Loucy (cell line): ENCODE data around the gene LRFN4.
A peak's percentile ranks its signal among the peaks of the same experiment; 100 is the strongest.

ENCODE experiments used
- H2AFZ ChIP-seq: fragments of 200-600 bp; sonication (generic); 2 replicates; pipeline ENCODE4 v1.6.0; 2016; ENCODE audit warnings: antibody characterized with exemption, mild to moderate bottlenecking, low read length, moderate library complexity
- H3F3A ChIP-seq: fragments of 200-600 bp; 2 replicates; pipeline ENCODE4 v1.6.0; 2016; ENCODE audit warnings: antibody characterized with exemption, low read depth, mild to moderate bottlenecking
- H3K27me3 ChIP-seq: fragments of 200-600 bp; sonication (generic); 2 replicates; pipeline ENCODE4 v1.6.1; 2014; ENCODE audit warnings: low read length, mild to moderate bottlenecking; ENCODE audit not compliant: insufficient read depth, poor library complexity, severe bottlenecking
- H3K36me3 ChIP-seq: fragments of 200-600 bp; sonication (generic); 2 replicates; pipeline ENCODE4 v1.6.1; 2016; ENCODE audit warnings: low read length; ENCODE audit not compliant: insufficient read depth
- H3K4me1 ChIP-seq: fragments of 200-600 bp; sonication (generic); 2 replicates; pipeline ENCODE4 v1.5.1; 2014; ENCODE audit warnings: low read length, mild to moderate bottlenecking; ENCODE audit not compliant: insufficient read depth, poor library complexity, severe bottlenecking
- H3K4me2 ChIP-seq: fragments of 200-600 bp; sonication (generic); 2 replicates; pipeline ENCODE4 v1.6.0; 2014; ENCODE audit warnings: antibody characterized with exemption, low read length, low read depth, mild to moderate bottlenecking; ENCODE audit not compliant: poor library complexity, severe bottlenecking
- H3K4me3 ChIP-seq: fragments of 200-600 bp; sonication (generic); 2 replicates; pipeline ENCODE4 v1.5.1; 2014; ENCODE audit warnings: low read length, mild to moderate bottlenecking, mixed read lengths; ENCODE audit not compliant: poor library complexity, severe bottlenecking
- H3K79me2 ChIP-seq: fragments of 200-600 bp; sonication (generic); 2 replicates; pipeline ENCODE4 v1.6.1; 2014; ENCODE audit warnings: low read length; ENCODE audit not compliant: insufficient read depth
- H3K9ac ChIP-seq: fragments of 200-600 bp; sonication (generic); 2 replicates; pipeline ENCODE4 v1.6.0; 2014; ENCODE audit warnings: mild to moderate bottlenecking, low read depth, low read length, moderate library complexity; ENCODE audit not compliant: poor library complexity, severe bottlenecking
- H3K9me2 ChIP-seq: fragments of 200-600 bp; sonication (generic); replicated peaks from 2 replicates; pipeline ENCODE4 v1.6.1; 2016; ENCODE audit warnings: low read depth, low read length, mixed read lengths
- H3K9me3 ChIP-seq: fragments of 200-600 bp; sonication (generic); 2 replicates; pipeline ENCODE4 v1.6.1; 2014; ENCODE audit warnings: mild to moderate bottlenecking, antibody characterized with exemption, low read length, low read depth; ENCODE audit not compliant: insufficient read depth
- H4K20me1 ChIP-seq: fragments of 200-600 bp; sonication (generic); 2 replicates; pipeline ENCODE4 v1.6.0; 2014; ENCODE audit warnings: antibody characterized with exemption, low read length, mild to moderate bottlenecking; ENCODE audit not compliant: insufficient read depth, poor library complexity, severe bottlenecking
- CTCF ChIP-seq: fragments of 200-600 bp; sonication (generic); conservative IDR thresholded peaks from 2 replicates; pipeline ENCODE4 v1.5.1; 2014; ENCODE audit warnings: mild to moderate bottlenecking, antibody characterized with exemption, low read length
- EZH2phosphoT487 ChIP-seq: fragments of 200-600 bp; IDR thresholded peaks from 2 replicates; pipeline ENCODE4 v1.6.1; 2018; ENCODE audit warnings: antibody characterized with exemption, mild to moderate bottlenecking, moderate library complexity, borderline replicate concordance

The LRFN4 gene

GRCh38 chr11:66868082-66868725 is 11.3 kb downstream of the LRFN4 start:
- Histone ChIP-seq H3K4me2 (no peak overlapping the region), H2AFZ (no peak overlapping the region), H3K9me3 (no peaks in the 10 kb centered on the region), H3K27me3 (no peaks in the 10 kb centered on the region), H3K4me1 (no peaks in the 10 kb centered on the region), H3F3A (no peaks in the 10 kb centered on the region), H3K4me3 (no peak overlapping the region), H3K36me3 (no peaks in the 10 kb centered on the region), H3K9me2 (no peaks in the 10 kb centered on the region), H3K79me2 (no peaks in the 10 kb centered on the region), H4K20me1 (no peaks in the 10 kb centered on the region), H3K9ac (no peak overlapping the region)
- no peak for TF ChIP-seq CTCF
- no peak for TF ChIP-seq EZH2phosphoT487

DNA sequence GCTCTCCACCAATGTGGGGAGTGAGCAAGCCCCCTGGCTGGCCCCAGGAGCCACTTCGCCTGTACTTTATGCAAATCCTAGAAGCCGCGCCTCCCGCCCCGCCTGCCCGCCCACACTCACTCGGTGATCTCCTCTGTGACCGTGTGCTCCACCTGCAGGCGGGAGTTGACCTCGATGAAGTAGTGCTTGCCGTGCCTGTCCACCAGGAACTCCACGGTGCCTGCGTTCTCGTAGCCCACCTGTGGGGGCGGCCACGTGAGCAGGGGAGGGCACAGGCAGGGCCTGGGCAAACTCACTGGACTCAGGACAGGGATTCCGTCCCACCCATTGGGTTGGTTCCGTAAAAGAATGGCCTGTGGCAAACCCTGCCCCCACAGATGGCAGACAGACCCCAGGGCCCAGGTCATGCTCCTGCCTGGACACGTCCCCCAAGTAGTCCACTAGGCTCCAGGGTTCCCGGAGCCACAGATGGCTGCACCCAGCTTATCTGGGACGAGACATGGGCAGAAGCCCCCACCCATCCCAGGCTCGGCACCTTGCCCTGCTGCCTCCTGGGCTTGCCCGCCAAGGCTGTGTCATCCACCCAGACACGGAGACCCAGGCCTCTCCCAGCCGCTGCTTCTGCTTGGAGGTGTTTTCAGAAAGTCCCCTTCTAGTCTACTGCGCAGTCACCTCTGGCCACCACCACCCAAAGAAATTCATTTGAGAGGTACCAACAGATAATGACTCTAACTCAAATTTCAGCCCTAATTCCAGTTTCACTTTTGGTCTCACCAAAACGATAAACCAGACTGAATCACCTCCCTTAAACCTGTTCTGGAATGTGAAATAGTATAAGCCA is 12.1 kb downstream of the LRFN4 start:
- no peaks in the 10 kb centered on the region for H3K4me1 ChIP-seq
- no peak overlapping the region for H2AFZ ChIP-seq
- no peak overlapping the region for H3K4me2 ChIP-seq

GRCh38 chr11:66869567-66869870 is 12.7 kb downstream of the LRFN4 start:
- Histone ChIP-seq H3K79me2 (no peaks in the 10 kb centered on the region), H3K4me3 (no peak overlapping the region), H3K4me1 (no peaks in the 10 kb centered on the region), H3K9ac (no peak overlapping the region), H3K4me2 (no peak overlapping the region), H3K9me2 (no peaks in the 10 kb centered on the region), H3K9me3 (no peaks in the 10 kb centered on the region), H3F3A (no peaks in the 10 kb centered on the region), H3K27me3 (no peaks in the 10 kb centered on the region), H4K20me1 (no peaks in the 10 kb centered on the region), H3K36me3 (no peaks in the 10 kb centered on the region), H2AFZ (no peak overlapping the region)
- TF ChIP-seq CTCF = no peak

More for the DNA sequence above, 12.1 kb downstream of the LRFN4 start:
- Histone ChIP-seq H3F3A (no peaks in the 10 kb centered on the region), H3K79me2 (no peaks in the 10 kb centered on the region), H3K9me2 (no peaks in the 10 kb centered on the region), H3K4me3 (no peak overlapping the region), H3K9me3 (no peaks in the 10 kb centered on the region), H3K27me3 (no peaks in the 10 kb centered on the region), H4K20me1 (no peaks in the 10 kb centered on the region), H3K36me3 (no peaks in the 10 kb centered on the region), H3K9ac (no peak overlapping the region)
- TF ChIP-seq EZH2phosphoT487 (no peak), CTCF (peak; percentile 60)
